ENCODE results near the gene PDZRN3. TPM values are rescaled to one million over a fixed set of nuclear protein-coding genes. Genes with fewer than 3 reads are reported as not detected.
"Not testable (repeated sequence)": the region's sequence is repeated elsewhere in the genome, so short reads cannot be mapped to it uniquely, and the experiment has no call there.

PDZRN3 gene
- total RNA-seq, 1 donor from 2014 or later: 23.9 TPM

DNA sequence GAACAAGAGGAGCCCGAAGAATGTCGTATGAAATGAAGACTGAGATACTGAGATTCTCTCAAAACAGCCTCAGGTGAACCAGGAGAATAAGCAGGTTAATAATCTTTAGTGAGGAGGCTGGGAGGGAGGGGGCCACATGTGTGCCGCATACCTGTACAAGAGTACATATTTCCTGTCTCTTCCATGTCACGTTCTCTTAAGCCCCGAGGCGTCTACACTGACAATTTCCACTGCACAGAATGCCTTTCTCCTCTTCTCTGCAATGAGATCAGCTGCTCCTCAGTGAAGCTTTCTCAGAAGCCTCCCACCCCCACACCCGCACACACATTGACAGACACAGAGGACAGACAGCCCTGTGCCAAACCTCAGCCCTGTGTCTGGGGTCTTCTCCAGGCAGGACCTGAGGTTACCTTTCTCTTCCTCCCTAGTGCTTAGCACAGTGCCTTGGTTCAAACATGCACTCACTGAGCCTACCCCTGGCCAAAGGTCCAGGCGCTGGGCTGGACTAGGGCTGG is 55.4 kb downstream of the PDZRN3 start:
- no peak for TF ChIP-seq CTCF (IDR thresholded peaks at IDR 0.05)
- ATAC-seq: no peak
- Histone ChIP-seq H3K4me3 (no peak overlapping the region), H3K9me3 (no peaks in the 10 kb centered on the region), H3K36me3 (no peaks in the 10 kb centered on the region), H3K27ac (no peak overlapping the region), H3K4me1 (no peaks in the 10 kb centered on the region), H3K27me3 (peaks cover 5% of the 10 kb centered on the region)
- DNase-seq: no peak
- intact Hi-C loops (cut with DNase I): no loop called here

DNA sequence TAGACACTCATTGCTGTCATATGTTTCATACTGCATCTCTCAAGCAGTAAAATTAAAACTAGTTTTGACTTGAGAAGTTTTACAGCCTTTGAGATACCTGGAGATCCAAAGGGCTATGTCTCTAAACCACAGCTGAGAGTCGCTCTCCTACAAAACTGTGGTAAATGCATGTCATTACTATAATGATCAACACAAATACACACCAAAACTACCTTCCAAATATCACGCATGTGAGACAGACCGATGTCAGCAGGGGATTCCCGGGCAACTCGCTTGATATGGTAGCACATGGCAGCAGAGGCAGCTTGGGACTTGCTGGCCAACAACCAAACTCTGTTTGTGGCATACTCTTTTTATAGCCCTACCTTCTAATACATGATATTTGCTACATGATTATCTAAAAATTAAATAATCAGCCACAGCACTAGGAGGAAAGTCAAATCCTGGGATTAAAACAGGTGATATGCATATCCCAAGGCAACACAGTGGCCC is 56.3 kb downstream of the PDZRN3 start:
- no peak for DNase-seq
- no peak overlapping the region for H3K4me3 ChIP-seq
- H3K9me3 ChIP-seq: no peaks in the 10 kb centered on the region
- peaks cover 5% of the 10 kb centered on the region for H3K27me3 ChIP-seq
- no peaks in the 10 kb centered on the region for H3K36me3 ChIP-seq
- no peaks in the 10 kb centered on the region for H3K4me1 ChIP-seq
- no peak overlapping the region for H3K27ac ChIP-seq
- ATAC-seq: no peak
- intact Hi-C loops (cut with DNase I): no loop called here
- no peak for TF ChIP-seq CTCF (IDR thresholded peaks at IDR 0.05)

GRCh38 chr3:73565374-73565773 is 59.4 kb downstream of the PDZRN3 start:
- H3K27me3 ChIP-seq; H3K36me3 ChIP-seq; ATAC-seq; H3K4me1 ChIP-seq; H3K4me3 ChIP-seq; H3K27ac ChIP-seq; intact Hi-C loops (cut with DNase I); H3K9me3 ChIP-seq; DNase-seq: not testable (repeated sequence)

DNA sequence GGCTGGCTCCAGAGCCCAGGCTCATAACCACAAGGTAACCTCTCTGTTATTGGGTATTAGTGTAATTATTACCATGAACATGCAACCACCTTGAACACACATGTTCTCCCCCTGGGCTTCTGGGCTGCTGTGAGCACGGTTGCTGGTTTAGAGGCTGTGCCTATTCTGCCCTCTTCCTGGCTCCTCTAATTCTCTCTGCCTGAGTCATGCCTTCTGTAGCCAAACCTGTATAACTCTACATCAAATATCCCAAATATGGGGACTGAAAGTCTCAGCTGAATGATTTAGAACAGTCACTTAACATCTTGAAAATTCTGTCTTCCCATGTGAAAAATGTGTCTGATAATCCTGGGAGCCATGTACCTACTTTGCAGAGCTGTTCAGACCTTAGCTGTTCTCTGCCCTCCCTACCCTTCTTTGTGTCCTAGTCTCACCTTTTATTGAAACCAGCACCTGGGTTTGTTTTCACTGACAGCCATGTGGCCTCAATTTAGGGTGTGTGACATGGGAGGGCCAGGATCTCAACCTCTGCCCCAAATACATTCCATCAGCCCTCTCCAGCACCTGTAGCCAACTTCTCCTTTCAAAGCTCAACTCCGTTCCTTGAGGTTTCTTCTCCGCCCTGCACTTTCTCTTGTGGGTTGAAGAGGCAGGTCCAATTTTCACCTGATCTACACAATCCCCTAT is 60.7 kb downstream of the PDZRN3 start:
- H3K9me3 ChIP-seq: no peaks in the 10 kb centered on the region
- no peaks in the 10 kb centered on the region for H3K27me3 ChIP-seq
- TF ChIP-seq CTCF (IDR thresholded peaks at IDR 0.05): no peak
- no peak for ATAC-seq
- no peak overlapping the region for H3K4me3 ChIP-seq
- peaks cover under 1% of the 10 kb centered on the region for H3K4me1 ChIP-seq
- H3K27ac ChIP-seq: no peak overlapping the region
- intact Hi-C loops (cut with DNase I): no loop called here
- no peak for DNase-seq
- H3K36me3 ChIP-seq: no peaks in the 10 kb centered on the region

DNA sequence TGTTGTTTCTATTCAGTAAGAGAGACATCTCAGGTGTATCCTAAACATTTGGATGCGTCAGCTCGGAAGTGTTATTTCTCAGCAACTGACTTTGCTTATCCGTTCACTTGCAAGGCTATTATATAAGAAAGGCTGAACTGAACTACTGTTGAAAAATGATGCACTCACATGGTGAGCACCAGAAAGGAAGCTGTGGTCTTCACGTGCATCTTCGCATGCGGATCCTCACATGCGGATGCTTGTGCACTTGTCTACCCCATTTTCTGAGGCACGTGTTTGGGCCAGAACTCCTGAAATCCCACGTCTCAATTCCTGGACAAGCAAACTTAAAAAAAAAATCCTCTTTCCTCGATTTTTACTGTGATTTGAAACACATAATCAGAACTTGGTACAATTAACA is 63.2 kb downstream of the PDZRN3 start:
- TF ChIP-seq CTCF (IDR thresholded peaks at IDR 0.05): no peak

GRCh38 chr3:73559749-73560148 is 65.0 kb downstream of the PDZRN3 start:
- TF ChIP-seq CTCF (IDR thresholded peaks at IDR 0.05): no peak
- ATAC-seq: no peak
- DNase-seq: no peak
- H3K9me3 ChIP-seq: no peaks in the 10 kb centered on the region
- no peaks in the 10 kb centered on the region for H3K27me3 ChIP-seq
- intact Hi-C loops (cut with DNase I): no loop called here
- peaks cover 6% of the 10 kb centered on the region for H3K4me1 ChIP-seq
- no peaks in the 10 kb centered on the region for H3K36me3 ChIP-seq
- no peak overlapping the region for H3K4me3 ChIP-seq
- no peak overlapping the region for H3K27ac ChIP-seq

More for the DNA sequence above, 63.2 kb downstream of the PDZRN3 start:
- DNase-seq (no peak), ATAC-seq (no peak)
- H3K9me3 ChIP-seq: no peaks in the 10 kb centered on the region
- no peak overlapping the region for H3K27ac ChIP-seq
- no peak overlapping the region for H3K4me3 ChIP-seq
- no peaks in the 10 kb centered on the region for H3K36me3 ChIP-seq
- intact Hi-C loops (cut with DNase I): no loop called here
- H3K4me1 ChIP-seq: peaks cover 6% of the 10 kb centered on the region
- H3K27me3 ChIP-seq: no peaks in the 10 kb centered on the region
